ENCODE measurements around the gene SMIM44.

Gene SMIM44

DNA sequence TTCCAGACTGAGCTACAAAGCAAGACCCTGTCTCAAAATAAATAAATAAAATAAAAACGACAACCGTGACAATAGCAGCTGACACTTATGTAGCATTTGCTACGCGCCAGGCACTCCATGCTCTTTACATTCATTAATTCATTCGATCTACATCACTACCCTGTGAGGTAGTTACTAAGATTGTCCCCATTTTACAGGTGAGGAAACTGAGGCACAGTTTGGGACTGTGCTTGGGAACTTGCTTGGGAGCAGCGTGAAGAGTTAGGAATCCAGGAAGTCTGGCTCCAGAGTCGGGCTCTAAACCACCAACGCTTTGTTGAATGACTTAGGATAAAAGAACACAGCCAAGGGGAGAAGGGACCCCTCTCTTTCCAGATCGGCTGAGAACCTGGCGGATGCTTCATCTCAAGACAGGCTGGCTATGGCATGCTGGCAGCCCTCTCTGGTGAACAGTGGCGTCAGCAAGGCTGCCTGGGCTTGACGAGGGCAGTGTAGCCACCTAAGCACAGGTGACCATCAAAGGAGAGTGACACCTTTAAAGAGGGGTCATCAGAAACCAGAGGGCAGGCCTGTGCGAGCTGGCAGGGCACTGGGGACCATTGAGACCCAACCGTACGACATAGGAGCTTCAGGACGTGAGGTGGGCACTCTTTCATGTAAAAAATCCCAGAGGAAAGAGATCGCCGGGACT, 16.6 kb upstream of the SMIM44 start:
- no peak for DNase-seq

DNA sequence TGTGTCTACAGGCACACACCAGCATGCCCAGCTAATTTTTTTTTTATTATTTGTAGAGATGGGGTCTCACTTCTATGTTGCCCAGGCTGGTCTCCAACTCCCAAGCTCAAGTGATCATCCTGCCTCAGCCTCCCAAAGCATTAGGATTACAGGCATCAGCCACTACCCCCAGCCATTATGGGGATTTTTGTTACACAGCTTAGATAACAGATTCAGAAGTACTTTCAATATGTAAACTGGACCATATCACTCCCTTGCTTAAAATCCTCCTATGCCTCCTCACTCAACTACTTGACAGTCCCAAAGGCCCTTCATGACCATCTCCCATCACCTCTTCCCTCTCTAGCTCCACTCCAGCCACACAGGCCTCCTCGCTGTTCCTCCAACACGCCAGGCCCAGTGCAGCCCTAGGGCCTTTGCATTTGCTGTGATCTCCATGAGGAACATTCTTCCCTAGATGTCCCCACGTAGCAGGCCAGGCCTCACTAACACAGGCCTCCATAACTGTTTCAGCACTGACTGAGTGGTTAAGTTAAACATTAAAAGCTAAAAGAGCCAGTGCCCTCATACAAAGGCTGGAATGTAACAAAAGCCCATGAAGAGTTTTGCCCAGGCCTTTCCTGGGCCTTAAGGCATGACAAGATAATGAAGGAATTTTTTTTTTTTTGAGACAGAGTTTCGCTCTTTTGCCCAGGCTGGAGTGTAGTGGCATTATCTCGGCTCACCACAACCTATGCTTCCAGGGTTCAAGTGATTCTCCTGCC, 14.7 kb upstream of the SMIM44 start:
- DNase-seq, result no peak

DNA sequence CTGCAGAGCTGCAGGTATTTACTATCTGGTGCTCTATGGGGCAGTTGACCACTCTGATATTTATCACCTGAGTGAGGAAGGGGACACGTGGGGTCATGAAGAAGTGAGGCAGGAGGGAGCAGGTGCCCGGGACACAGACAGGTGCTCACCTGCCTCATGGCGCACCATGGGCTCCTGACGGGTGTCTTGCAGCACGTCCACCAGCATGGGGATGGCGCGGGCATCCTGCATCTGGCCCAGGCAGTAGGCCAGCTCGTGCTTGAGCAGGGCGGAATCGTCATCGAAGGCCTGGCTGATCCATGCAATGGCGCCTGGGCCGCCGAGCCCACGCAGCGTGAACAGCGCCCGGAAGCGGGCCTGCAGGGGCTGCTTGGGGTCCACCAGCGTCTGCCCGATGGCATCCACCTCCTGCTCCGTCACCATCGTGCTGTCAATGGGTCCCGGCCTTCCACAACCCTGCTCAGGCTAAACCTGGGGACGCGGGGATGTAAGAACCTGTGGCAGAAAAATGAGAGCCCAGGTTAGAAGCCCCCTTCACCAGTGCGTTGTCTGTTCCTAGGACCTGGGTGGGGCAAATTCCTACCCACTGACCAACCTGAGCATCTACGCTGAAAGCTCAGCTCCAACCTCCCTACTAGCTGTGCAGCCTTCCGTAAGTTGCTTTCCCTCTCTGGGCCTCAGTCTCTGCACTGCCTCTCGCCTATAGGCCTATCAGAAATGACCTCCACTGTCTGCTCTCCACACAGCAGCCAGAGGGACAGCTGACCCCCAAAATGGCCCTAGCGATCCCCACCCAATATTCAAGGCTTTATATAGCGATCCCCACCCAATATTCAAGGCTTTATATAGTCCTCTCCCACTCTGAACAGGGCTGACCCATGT, 13.4 kb upstream of the SMIM44 start:
- DNase-seq, result no peak

DNA sequence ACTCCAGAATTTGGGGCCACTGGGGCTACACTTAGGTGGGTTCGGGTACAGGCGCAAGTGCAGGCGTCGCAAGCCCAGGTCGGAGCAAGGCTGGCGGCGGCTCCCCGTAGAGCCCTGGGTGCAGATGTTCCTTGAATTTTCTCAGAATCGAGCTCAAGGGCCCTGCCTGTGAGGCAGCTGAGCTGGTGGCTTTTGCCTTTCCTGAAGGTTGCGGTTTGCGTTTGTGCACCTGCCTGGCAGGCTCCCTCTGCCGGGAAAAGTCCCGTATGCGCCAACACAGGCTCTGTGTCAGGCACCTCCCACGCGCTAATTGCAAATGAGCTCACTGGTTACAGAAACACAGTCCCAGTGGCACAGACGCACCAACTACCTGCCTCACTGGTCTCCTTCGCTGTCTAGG, 11.3 kb upstream of the SMIM44 start:
- no peak for DNase-seq

DNA sequence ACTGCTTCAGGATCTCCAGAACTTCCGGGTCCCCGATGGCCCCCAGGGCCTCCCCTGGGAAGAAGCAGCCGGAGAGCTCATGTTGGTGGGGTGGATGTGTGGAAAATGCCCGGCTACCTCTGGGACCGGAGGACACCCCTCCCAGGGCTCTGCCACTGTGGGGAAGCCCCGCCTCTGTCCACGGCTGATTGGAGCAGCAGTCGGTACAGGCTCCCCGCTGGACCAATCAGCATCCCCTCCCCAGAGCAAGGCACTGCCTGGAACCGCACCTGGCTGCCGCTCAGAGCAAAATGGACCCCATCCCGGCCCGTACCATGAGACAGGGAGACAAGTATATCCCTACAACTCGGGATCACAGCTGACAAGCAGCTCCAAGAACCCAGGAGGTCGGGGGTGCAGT, 10.8 kb upstream of the SMIM44 start:
- DNase-seq, result no peak

DNA sequence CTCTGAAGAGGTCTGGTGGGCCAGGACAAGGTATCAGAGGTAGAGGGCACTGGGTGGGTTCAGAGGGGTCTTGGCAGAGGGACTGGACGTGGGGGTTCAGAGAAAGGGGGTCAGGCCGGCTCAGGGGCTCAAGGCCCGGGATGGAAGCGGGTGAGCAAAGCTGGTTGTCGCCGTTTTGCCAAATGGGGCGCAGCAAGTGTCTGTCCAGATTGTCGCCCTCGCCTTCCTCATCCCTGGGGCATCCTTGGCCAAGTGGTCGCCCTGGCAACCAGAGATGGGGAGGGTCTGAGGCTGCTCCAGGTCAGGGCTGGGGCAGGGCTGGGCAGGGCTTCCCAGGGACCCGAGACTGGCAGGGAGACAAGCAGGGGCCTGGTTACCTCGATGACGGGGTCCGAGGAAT, 10.4 kb upstream of the SMIM44 start:
- DNase-seq, result no peak

DNA sequence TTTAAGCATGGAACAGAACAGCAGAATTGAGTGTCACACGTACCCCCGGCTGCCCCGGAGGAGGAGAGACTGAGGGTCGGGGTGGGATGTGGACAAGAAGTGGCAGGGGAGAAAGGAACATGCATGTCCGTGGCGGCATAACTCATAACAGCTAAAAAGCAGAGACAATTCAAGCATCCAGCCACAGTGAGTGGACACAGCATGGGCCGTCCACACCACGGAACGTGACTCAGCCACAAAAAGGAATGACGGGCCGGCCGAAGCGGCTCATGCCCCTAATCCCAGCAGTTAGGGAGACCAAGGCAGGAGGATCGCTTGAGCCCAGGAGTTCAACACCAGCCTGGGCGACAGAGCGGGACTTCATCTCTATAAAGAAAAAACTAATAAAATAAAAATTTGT, 9.7 kb upstream of the SMIM44 start:
- DNase-seq, result no peak

DNA sequence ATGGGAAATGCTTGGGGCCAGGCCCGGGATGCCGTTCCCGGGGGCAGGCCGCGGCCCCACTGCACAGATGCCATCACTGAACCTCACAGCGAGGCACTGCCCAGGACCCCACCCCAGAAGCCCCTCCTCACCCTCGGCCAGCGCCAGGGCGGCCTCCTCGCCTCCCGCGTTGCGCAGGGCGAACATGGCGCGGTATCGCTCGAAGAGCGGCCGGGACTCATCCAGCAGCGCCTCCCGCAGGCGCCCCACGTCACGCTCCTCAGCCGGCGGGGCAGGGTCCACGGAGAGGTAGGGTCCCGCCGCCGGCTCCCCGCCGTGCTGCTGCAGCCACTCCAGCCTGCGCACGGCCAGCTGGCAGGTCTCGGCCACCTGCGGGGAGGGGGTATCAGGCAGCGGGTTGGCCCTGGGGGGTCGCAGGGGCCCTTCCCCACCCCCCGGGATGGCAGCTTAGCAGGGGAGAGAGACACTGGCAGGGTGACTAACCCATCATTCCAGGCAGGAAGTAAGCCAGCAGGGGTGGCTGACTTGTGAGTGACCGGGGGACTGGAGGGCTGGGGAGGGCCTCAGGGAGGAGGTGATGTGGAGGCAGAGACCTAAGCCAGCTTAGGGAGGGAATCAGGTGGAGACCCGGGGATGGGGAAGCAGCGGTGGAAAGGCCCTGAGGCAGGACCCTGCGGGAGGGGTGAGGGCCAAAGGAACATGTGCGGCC, 9.0 kb upstream of the SMIM44 start:
- DNase-seq, result no peak

DNA sequence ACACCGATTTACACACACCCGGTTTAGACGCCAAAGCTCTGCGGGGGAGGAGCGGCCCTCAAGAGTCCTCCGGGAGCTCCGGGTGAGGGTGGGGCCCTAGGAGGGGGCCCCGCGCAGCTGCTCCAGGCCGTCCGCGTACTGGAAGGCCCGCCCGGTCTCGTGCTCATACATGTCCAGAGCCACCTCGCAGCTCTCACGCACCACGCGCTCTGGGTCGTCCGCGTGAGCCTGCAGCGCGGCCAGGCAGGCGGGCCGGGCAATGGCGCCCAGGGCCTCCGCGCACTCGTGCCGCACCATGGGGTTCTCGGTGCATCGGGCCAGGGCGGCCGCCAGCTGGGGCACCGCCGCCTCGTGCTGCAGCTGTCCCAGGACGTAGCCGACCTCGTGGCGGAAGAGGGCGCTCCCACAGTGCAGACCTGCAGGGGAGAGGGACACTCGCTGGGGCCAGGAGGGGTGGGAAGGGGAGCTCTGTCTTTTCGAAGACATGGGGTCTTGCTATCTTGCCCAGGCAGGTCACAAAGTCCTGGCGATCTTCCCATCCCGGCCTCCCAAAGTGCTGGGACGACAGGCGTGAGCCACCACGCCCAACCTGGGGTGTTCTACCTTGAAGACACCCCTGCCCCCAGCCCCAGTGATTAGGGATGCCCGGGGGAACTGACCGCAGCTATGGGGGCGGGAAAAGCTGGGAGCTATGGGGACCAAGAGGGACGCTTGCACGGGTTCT, 8.3 kb upstream of the SMIM44 start:
- no peak for DNase-seq

DNA sequence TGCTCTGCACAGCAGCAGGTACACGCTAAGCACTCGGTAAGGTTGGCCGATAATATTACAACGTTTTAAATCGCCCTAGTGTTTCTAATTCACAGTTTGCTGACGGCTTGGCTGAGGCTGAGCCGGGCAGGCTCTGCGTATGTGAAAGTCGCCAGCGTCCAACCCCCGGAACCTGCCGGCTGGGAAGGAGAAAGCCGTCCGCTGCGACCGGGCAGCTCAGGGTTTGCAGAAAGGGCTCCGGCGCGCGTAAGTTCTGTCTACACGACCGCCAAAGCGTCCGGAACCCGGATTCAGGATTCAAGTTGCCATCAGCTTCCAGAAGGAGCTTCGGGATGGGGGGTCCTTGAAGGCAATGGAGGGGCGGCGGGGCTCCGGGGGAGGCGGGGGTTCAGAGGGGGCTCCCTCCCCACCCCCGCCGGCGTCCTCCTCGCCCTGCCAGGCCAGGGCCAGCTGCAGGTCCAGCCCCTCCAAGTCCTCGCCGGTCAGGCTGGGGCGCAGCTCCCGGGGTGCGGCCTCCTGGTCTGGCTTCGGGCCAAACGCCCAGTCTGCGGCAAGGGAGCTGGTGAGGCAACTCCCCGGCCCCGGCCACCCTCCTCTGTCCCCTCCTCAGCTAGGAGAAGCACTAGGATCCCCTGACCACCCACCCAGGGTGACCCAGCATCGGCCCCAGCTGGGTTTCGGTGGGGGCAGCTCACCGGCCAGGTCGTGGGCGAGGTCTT, 575 bp downstream of the SMIM44 start:
- DNase-seq, result no peak

DNA sequence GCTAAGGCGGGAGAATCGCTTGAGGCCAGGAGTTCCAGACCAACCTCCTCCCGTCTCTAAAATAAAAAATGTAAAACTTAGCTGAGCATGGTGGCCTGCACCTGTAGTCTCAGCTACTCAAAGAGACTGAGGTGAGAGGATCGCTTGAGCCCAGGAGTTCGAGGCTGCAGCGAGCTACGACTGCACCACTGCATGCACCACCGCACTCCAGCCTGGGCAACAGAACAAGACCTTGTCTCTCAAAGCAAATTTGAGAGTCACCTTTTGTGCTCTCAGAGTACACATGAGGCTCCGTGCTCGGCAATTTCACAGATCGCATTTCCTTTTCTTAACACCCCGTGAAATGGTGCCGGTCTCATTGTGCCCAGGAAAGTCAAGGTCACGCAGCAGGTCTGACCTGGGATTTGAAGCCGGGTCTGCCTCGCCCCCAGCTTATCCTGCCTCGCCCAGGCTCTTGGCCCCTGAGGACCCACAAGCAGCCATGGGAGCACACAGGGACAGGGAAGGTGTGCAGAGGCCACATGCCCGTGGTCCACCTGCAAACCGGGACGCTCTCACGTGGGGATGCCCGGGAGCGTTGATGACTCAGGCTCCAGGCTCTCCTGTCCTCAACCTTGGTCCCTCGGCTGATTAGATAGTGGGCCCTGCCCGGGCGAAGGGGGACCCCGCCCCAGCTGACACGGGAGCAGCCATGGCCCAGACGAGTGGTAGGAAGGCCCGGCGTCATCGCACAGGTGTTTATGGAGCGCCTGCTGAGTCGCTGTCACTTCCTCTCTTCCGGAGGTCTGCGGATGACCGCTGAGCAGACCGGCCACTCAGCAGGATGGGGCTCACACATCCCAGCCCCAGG, 1.8 kb downstream of the SMIM44 start:
- no peak for DNase-seq

DNA sequence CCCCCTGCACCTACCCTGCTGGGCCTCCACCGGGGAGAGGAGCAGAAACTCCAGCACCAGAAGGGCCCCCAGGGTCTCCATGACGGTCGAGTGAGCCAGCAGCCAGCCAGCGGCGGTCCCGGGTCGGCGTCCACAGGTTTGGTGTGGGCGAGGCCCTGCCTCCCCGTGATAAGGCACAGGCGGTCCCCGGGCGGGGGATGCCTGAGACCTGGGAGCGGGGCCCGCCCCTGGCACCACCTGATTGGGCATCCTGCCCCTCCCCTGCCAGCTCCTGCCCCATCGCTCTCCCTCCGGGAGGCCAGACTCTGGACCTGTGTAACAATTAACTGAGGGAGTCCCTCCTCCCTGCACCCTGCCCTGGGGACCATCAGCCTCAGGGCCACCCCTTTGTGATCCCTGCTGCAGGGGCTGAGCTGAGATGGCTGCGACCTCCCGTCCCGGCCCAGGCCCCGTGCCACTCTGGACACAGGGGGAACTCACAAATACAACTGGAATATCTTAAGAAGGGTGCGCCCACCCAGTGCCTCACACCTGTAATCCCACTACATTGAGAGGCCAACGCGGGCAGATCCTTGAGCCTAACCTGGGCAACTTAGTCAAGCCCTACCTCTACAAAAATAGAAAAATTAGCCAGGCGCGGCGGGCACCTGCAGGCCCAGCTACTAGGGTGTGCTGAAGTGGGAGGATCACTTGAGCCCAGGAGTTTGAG, 2.7 kb downstream of the SMIM44 start, which contains the start of gene SMIM24:
TSS of gene SMIM24 (minus strand) at position 143 of the 709 bp plus-strand sequence. CDS start at position 81, 62 bp downstream.
- DNase-seq, result no peak

DNA sequence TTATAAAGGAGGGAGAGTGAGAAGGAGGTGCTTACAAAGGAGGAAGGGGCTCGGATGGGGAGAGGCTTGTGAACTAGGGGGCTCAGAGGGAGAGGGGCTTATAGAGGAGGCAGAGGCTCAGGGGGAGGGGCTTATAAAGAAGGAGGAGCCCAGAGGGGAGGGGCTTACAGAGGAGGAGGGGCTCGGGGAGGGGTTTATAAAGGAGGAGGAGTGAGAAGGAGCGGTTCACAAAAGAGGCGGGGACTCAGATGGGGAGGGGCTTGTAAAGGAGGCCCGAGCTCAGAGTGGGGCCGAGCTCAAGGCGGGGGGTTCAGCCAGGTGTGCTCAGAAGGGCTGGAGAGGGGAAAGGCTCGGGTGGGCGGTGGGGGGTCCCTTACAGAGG, 3.4 kb downstream of the SMIM44 start:
- DNase-seq, result no peak

DNA sequence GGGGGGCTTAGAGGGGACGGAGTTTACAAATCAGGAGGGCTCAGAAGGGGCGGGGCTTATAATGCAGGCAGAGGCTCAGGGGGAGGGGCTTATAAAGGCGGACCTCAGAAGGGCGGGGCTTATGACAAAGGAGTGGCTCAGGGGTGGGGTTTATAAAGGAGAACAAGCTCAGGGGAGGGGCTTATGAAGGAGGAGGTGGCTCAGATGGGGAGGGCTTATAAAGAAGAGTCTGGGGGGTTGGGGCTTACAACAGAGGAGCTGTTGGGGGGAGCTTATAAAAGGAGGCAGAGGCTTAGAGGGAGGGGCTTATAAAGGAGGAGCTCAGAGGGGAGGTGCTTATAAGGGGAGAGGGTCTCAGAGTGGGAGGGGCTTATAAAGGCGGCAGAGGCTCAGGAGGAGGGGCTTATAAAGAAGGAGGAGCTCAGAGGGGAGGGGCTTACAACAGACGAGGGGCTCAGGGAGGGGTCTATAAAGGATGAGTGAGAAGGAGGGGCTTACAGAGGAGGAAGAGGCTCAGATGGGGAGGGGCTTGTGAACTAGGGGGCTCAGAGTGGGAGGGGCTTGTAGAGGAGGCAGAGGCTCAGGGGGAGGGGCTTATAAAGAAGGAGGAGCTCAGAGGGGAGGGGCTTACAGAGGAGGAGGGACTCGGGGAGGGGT, 3.9 kb downstream of the SMIM44 start:
- no peak for DNase-seq

DNA sequence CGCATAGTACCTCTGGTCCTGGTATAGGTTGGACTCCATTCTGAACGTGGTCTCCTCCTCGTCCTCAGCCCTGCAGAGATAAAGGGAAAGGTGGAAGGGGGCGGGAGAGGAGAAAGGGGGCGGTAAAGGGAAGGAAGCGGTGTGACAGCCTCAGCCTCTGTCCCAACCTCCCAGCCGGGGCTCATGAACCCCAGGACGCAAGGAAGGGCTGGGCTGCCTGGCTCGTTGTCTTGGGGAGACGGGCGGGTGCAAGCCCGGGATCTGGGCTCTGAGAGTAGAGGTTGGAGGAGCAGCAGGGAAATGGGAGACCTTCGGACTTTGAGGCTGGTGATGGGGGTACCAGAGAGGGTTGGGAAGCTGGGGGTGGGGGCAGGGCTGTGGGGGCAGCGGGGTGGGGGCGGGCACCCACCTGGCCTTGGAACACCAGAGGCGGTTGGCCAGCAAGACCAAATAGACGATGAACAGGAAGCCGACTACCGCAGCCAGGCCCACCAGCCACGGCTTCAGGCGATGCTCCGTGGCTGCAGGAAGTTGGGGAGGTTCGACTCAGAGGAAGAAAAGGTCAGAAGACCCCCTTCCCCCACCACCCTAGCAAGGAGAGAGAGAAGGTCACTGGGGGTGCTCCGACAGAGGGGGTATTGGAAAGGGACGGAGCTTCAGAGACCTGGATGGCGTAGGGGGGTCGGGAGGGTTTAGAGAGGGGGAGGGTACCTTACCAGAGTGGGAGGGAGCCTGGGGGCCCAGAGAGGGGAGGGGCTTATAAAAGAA, 4.6 kb downstream of the SMIM44 start:
- DNase-seq, result no peak

DNA sequence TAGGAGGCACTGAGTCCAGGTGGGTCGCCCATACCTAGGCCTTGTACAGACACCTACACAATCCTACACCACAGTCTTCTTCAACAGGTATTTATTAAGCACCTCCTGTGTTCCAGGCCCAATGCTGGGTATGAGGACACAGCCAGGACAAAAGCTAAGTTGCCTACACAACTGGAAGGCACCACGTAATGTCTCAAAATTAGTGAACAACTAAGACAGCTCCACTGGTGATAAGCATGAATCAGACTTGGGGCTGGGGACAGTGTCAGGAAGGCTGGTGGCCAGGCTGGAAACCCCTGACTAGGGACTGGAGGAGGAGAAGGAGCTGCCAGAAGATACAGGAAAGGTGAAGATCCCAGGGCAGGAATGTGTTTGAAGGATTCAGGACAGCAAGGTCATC, 5.3 kb downstream of the SMIM44 start:
- DNase-seq, result no peak

DNA sequence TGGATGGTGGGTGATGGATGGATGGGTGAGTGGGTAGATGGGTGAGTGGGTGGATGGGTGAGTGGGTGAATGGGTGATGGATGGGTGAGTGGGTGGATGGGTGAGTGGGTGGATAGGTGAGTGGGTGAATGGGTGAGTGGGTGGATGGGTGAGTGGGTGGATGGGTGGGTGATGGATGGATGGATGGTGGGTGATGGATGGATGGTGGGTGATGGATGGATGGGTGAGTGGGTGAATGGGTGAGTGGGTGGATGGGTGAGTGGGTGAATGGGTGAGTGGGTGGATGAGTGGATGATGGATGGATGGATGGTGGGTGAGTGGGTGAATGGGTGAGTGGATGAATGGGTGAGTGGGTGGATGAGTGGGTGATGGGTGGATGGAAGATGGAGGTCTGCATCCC, 5.7 kb downstream of the SMIM44 start:
- no peak for DNase-seq

DNA sequence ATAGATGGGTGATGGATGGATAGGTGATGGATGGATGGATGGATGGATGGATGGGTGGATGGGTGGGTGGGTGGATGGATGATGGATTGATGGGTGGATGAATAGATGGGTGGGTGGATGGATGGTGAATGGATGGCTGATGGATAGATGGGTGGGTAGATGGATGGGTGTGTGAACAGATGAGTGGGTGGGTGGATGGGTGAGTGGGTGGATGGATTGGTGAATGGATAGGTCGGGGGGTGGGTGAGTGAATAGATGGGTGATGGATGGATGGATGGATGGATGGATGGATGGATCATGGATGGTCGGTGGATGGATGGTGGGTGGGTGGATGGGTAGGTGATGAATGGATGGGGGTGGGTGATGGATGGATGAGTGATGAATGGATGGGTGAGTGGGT, 6.4 kb downstream of the SMIM44 start:
- no peak for DNase-seq

Measured in fibroblast of skin of scalp (primary cell).